SK-N-SH (cell line): ENCODE data around the gene TMEM131L.

Experiments used
- CHD2 ChIP-seq: fragments of 150-350 bp; IDR thresholded peaks from 2 replicates; pipeline ENCODE4 v1.6.1; 2018; ENCODE audit warnings: low read length; ENCODE audit not compliant: partially characterized antibody
- EP300 ChIP-seq, 2 experiments: IDR thresholded peaks; 2 replicates each; pipeline versions ENCODE4 v1.4.0 to v1.6.1; 2012; ENCODE audit warnings: borderline replicate concordance in 1 of 2, low read depth in 1 of 2, low read length in 1 of 2
- EZH2phosphoT487 ChIP-seq: fragments of 200-600 bp; sonication (generic); IDR thresholded peaks from 2 replicates; pipeline ENCODE4 v1.6.1; 2017; ENCODE audit warnings: low read depth, mixed run types, mild to moderate bottlenecking, antibody characterized with exemption, moderate library complexity, borderline replicate concordance
- POLR2AphosphoS5 ChIP-seq: IDR thresholded peaks from 2 replicates; pipeline ENCODE4 v1.6.1; 2012; ENCODE audit warnings: low read depth, low read length
- RXRA ChIP-seq: IDR thresholded peaks from 2 replicates; pipeline ENCODE4 v1.4.0; 2012; ENCODE audit warnings: low read depth, mild to moderate bottlenecking, borderline replicate concordance
- SMC3 ChIP-seq: IDR thresholded peaks from 2 replicates; pipeline ENCODE4 v1.6.1; 2012; ENCODE audit warnings: low read depth, low read length, improper control_type of control experiment
- TAF1 ChIP-seq: IDR thresholded peaks from 2 replicates; pipeline ENCODE4 v1.6.1; 2012; ENCODE audit warnings: low read depth, mild to moderate bottlenecking, low read length, moderate library complexity, borderline replicate concordance
- TEAD4 ChIP-seq: IDR thresholded peaks from 2 replicates; pipeline ENCODE4 v1.4.0; 2012; ENCODE audit warnings: mild to moderate bottlenecking, borderline replicate concordance; ENCODE audit not compliant: insufficient read depth
- YY1 ChIP-seq: IDR thresholded peaks from 2 replicates; pipeline ENCODE4 v1.4.0; 2012; ENCODE audit warnings: low read depth, mild to moderate bottlenecking
- TF ChIP-seq, protein P1 (sequence below): IDR thresholded peaks from 2 replicates; pipeline ENCODE4; 2012
- TF ChIP-seq, protein P2 (sequence below): fragments of 200-600 bp; sonication (generic); IDR thresholded peaks from 2 replicates; pipeline ENCODE4 v1.6.1; 2017; ENCODE audit warnings: antibody characterized with exemption, mild to moderate bottlenecking, moderate library complexity
- TF ChIP-seq, protein P3 (sequence below): IDR thresholded peaks from 2 replicates; pipeline ENCODE4 v1.4.0; 2012; ENCODE audit warnings: low read depth, borderline replicate concordance
- TF ChIP-seq, protein P4 (sequence below): IDR thresholded peaks from 2 replicates; pipeline ENCODE4 v1.4.0; 2012; ENCODE audit warnings: low read depth

DNA sequence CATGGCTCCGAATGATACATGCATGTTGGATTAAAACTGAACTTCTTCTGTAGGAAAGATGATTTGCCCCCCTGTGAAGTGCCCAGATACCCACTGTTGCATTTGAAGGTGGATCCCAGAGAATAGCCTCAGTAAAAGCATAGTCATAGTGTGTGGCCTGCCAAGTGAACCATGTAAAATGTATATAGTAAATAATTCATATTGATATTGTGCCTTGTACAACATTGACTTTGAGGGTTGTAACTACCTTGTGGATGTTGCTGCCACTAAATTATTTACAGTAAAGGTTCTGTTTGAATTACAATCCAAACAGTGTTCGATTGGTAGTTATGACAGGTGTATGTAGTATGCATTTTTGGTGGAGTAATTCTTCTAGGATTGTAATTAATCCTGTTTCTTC lies 19.2 kb downstream of the TMEM131L start:
- TF ChIP-seq, protein P1, sequence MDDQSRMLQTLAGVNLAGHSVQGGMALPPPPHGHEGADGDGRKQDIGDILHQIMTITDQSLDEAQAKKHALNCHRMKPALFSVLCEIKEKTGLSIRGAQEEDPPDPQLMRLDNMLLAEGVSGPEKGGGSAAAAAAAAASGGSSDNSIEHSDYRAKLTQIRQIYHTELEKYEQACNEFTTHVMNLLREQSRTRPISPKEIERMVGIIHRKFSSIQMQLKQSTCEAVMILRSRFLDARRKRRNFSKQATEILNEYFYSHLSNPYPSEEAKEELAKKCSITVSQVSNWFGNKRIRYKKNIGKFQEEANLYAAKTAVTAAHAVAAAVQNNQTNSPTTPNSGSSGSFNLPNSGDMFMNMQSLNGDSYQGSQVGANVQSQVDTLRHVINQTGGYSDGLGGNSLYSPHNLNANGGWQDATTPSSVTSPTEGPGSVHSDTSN, result no peak
- TF ChIP-seq, protein P2, sequence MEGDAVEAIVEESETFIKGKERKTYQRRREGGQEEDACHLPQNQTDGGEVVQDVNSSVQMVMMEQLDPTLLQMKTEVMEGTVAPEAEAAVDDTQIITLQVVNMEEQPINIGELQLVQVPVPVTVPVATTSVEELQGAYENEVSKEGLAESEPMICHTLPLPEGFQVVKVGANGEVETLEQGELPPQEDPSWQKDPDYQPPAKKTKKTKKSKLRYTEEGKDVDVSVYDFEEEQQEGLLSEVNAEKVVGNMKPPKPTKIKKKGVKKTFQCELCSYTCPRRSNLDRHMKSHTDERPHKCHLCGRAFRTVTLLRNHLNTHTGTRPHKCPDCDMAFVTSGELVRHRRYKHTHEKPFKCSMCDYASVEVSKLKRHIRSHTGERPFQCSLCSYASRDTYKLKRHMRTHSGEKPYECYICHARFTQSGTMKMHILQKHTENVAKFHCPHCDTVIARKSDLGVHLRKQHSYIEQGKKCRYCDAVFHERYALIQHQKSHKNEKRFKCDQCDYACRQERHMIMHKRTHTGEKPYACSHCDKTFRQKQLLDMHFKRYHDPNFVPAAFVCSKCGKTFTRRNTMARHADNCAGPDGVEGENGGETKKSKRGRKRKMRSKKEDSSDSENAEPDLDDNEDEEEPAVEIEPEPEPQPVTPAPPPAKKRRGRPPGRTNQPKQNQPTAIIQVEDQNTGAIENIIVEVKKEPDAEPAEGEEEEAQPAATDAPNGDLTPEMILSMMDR, result no peak
- TF ChIP-seq TEAD4, result no peak
- TF ChIP-seq POLR2AphosphoS5, result no peak
- TF ChIP-seq, protein P3, sequence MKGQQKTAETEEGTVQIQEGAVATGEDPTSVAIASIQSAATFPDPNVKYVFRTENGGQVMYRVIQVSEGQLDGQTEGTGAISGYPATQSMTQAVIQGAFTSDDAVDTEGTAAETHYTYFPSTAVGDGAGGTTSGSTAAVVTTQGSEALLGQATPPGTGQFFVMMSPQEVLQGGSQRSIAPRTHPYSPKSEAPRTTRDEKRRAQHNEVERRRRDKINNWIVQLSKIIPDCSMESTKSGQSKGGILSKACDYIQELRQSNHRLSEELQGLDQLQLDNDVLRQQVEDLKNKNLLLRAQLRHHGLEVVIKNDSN, result no peak
- no peak for TF ChIP-seq EP300 (IDR thresholded peaks at IDR 0.05; ENCODE audit: borderline replicate concordance in 1 of 2, low read depth in 1 of 2, low read length in 1 of 2)
- TF ChIP-seq TAF1, result no peak
- no peak for TF ChIP-seq CHD2
- no peak for TF ChIP-seq SMC3
- TF ChIP-seq RXRA, result no peak
- no peak for TF ChIP-seq YY1
- TF ChIP-seq EZH2phosphoT487, result no peak
- TF ChIP-seq, protein P4, sequence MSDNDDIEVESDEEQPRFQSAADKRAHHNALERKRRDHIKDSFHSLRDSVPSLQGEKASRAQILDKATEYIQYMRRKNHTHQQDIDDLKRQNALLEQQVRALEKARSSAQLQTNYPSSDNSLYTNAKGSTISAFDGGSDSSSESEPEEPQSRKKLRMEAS, result no peak
